ENCODE results near the gene SPTY2D1. TPM values are rescaled to one million over a fixed set of nuclear protein-coding genes. Genes with fewer than 3 reads are reported as not detected.

SPTY2D1 gene
- total RNA-seq = 21.9 and 25.1 TPM in 2 replicates

GRCh38 chr11:18634140-18635032, at the start of gene SPTY2D1:
TSS of gene SPTY2D1 (minus strand) at chr11:18634342. CDS start at chr11:18634257, 85 bp downstream.

GRCh38 chr11:18599739-18600230, 34.4 kb downstream of the SPTY2D1 start, which contains the start of gene MISFA:
TSS of gene MISFA (plus strand) at chr11:18599789. CDS start at chr11:18599929, 140 bp downstream.

GRCh38 chr11:18588297-18589252, 45.6 kb downstream of the SPTY2D1 start, which contains the start of gene UEVLD:
TSS of gene UEVLD (minus strand) at chr11:18588734. CDS start at chr11:18588654, 80 bp downstream.

Other genes starting within 250 kb of the SPTY2D1 start
- 521 and 846 TPM in 2 replicates for gene LDHA, start 239.8 kb downstream of the SPTY2D1 start, total RNA-seq
- gene LDHC, start 222.0 kb downstream of the SPTY2D1 start, total RNA-seq = 1.9 TPM in 1 of 2 replicates, not detected in the other
- not detected in 2 replicates for gene LDHAL6A, start 178.5 kb downstream of the SPTY2D1 start, total RNA-seq
- 65.7 and 78.9 TPM in 2 replicates for gene TSG101, start 107.4 kb downstream of the SPTY2D1 start, total RNA-seq
- gene UEVLD, start 45.6 kb downstream of the SPTY2D1 start, total RNA-seq = 27.1 and 31.4 TPM in 2 replicates
- 1.3 and 1.5 TPM in 2 replicates for gene MISFA, start 34.6 kb downstream of the SPTY2D1 start, total RNA-seq
- gene TMEM86A, start 64.4 kb upstream of the SPTY2D1 start, total RNA-seq = 0.11 and 0.25 TPM in 2 replicates
- not detected in 2 replicates for gene IGSF22, start 91.8 kb upstream of the SPTY2D1 start, total RNA-seq
- gene PTPN5, start 157.5 kb upstream of the SPTY2D1 start, total RNA-seq = under 0.01 TPM in 1 of 2 replicates, not detected in the other

Data from uterine smooth muscle cell (primary cell).